HepG2 (cell line): ENCODE data around the gene SIK3. TPM values are rescaled to one million over a fixed set of nuclear protein-coding genes. Genes with fewer than 3 reads are reported as not detected.

Experiments
- CEBPZ ChIP-seq: IDR thresholded peaks from 2 replicates; pipeline ENCODE4 v1.6.1; 2012; ENCODE audit warnings: low read length, improper control_type of control experiment
- CHCHD3 ChIP-seq: sonication (generic); formaldehyde crosslinking; IDR thresholded peaks from 2 replicates; pipeline ENCODE4 v1.8.0; 2022; ENCODE audit warnings: mild to moderate bottlenecking, missing genetic modification reagents, moderate library complexity
- CHD2 ChIP-seq: IDR thresholded peaks from 2 replicates; pipeline ENCODE4 v1.6.1; 2011; ENCODE audit warnings: low read depth, low read length, improper control_type of control experiment
- E2F1 ChIP-seq: sonication (generic); formaldehyde crosslinking; IDR thresholded peaks from 2 replicates; pipeline ENCODE4 v1.5.0; 2020; ENCODE audit warnings: missing genetic modification reagents
- KDM5B ChIP-seq: sonication (generic); formaldehyde crosslinking; IDR thresholded peaks from 2 replicates; pipeline ENCODE4 v1.4.0; 2020; ENCODE audit warnings: missing genetic modification reagents, mild to moderate bottlenecking, borderline replicate concordance
- MAF1 ChIP-seq: sonication (generic); formaldehyde crosslinking; IDR thresholded peaks from 2 replicates; pipeline ENCODE4 v1.5.0; 2020; ENCODE audit warnings: missing genetic modification reagents, borderline replicate concordance
- MAFF ChIP-seq: IDR thresholded peaks from 2 replicates; pipeline ENCODE4 v1.6.1; 2011; ENCODE audit warnings: low read depth, low read length, improper control_type of control experiment
- NFIC ChIP-seq: IDR thresholded peaks from 2 replicates; pipeline ENCODE4 v1.6.1; 2012; ENCODE audit warnings: mild to moderate bottlenecking, low read length, inconsistent platforms
- PHF21A ChIP-seq: sonication (generic); formaldehyde crosslinking; IDR thresholded peaks from 2 replicates; pipeline ENCODE4 v1.5.0; 2020; ENCODE audit warnings: mild to moderate bottlenecking, missing genetic modification reagents
- PHF5A ChIP-seq: IDR thresholded peaks from one replicate; pipeline ENCODE4 v1.6.1; 2018; ENCODE audit warnings: low read depth, missing genetic modification reagents; ENCODE audit not compliant: unreplicated experiment
- POLR2AphosphoS2 ChIP-seq: IDR thresholded peaks from 2 replicates; pipeline ENCODE4 v1.6.1; 2011; ENCODE audit warnings: low read depth, low read length, improper control_type of control experiment
- RARG ChIP-seq: sonication (generic); formaldehyde crosslinking; IDR thresholded peaks from 2 replicates; pipeline ENCODE4 v1.4.0; 2020; ENCODE audit warnings: low read depth, mild to moderate bottlenecking, missing genetic modification reagents
- RFX5 ChIP-seq: IDR thresholded peaks from 2 replicates; pipeline ENCODE4 v1.6.1; 2011; ENCODE audit warnings: low read depth, low read length, improper control_type of control experiment
- TBX2 ChIP-seq: sonication (generic); formaldehyde crosslinking; IDR thresholded peaks from 2 replicates; pipeline ENCODE4 v1.5.0; 2020; ENCODE audit warnings: missing genetic modification reagents, mild to moderate bottlenecking, borderline replicate concordance
- TGIF2 ChIP-seq: IDR thresholded peaks from 2 replicates; pipeline ENCODE4 v1.6.1; 2016; ENCODE audit warnings: control low read depth, missing compliant biosample characterization
- ZBTB44 ChIP-seq: sonication (generic); formaldehyde crosslinking; IDR thresholded peaks from 2 replicates; pipeline ENCODE4 v1.4.0; 2020; ENCODE audit warnings: missing genetic modification reagents
- ZFX ChIP-seq: sonication (generic); formaldehyde crosslinking; IDR thresholded peaks from 2 replicates; pipeline ENCODE4 v1.4.0; 2020; ENCODE audit warnings: mild to moderate bottlenecking, low read depth, missing genetic modification reagents, moderate library complexity
- ZMYM3 ChIP-seq: sonication (generic); formaldehyde crosslinking; IDR thresholded peaks from 2 replicates; pipeline ENCODE4 v1.5.1; 2020; ENCODE audit warnings: mild to moderate bottlenecking, missing genetic modification reagents
- ZNF124 ChIP-seq: sonication (generic); formaldehyde crosslinking; IDR thresholded peaks from 2 replicates; pipeline ENCODE4 v1.4.0; 2020; ENCODE audit warnings: missing genetic modification reagents
- ZNF263 ChIP-seq: sonication (generic); formaldehyde crosslinking; IDR thresholded peaks from 2 replicates; pipeline ENCODE4 v1.4.0; 2020; ENCODE audit warnings: missing genetic modification reagents
- ZNF446 ChIP-seq: sonication (generic); formaldehyde crosslinking; IDR thresholded peaks from 2 replicates; pipeline ENCODE4 v1.5.0; 2020; ENCODE audit warnings: mild to moderate bottlenecking, missing genetic modification reagents
- ZNF547 ChIP-seq: sonication (generic); formaldehyde crosslinking; IDR thresholded peaks from 2 replicates; pipeline ENCODE4 v1.5.1; 2020; ENCODE audit warnings: mild to moderate bottlenecking, missing genetic modification reagents
- ZNF572 ChIP-seq: sonication (generic); formaldehyde crosslinking; IDR thresholded peaks from 2 replicates; pipeline ENCODE4 v1.5.1; 2020; ENCODE audit warnings: mild to moderate bottlenecking, missing genetic modification reagents
- ZNF576 ChIP-seq: sonication (generic); formaldehyde crosslinking; IDR thresholded peaks from 2 replicates; pipeline ENCODE4 v1.4.0; 2020; ENCODE audit warnings: mild to moderate bottlenecking, missing genetic modification reagents
- ZNF777 ChIP-seq: sonication (generic); formaldehyde crosslinking; IDR thresholded peaks from 2 replicates; pipeline ENCODE4 v1.4.0; 2020; ENCODE audit warnings: missing genetic modification reagents
- ZNF850 ChIP-seq: sonication (generic); formaldehyde crosslinking; conservative IDR thresholded peaks from 2 replicates; pipeline ENCODE4 v1.9.0; 2021; ENCODE audit warnings: mild to moderate bottlenecking, missing genetic modification reagents
- polyA plus RNA-seq, 8 experiments: library from polyadenylated mRNA; depleted of rRNA in 3 of 8; stranded (reverse) in 7 of 8; unstranded in 1 of 8; fragments of >200 nt; fragmentation: Illumina TruSeq in 4 of 8; extraction: Trizol in 4 of 8; gene quantifications; 2 replicates each; pipeline versions ENCODE4 v1.2.1 to v1.2.3, GENCODE V29; 2011 to 2016; ENCODE audit warnings: low read depth in 4 of 8, missing spikeins in 1 of 8, mixed read lengths in 1 of 8; ENCODE audit not compliant: insufficient read depth in 1 of 8
- total RNA-seq, 5 experiments: library from RNA; depleted of rRNA; stranded (reverse); fragments of >200 nt; fragmentation: Illumina TruSeq; extraction: Trizol; gene quantifications; 2 replicates each; pipeline ENCODE4 v1.2.3, GENCODE V29; 2016; ENCODE audit warnings: low read depth in 1 of 5

The SIK3 gene
- total and polyA plus RNA-seq, 2 of the 13 experiments (the other 11 are each of a cell fraction or from before 2014, with no cell fraction given): 5.7 to 9.8 TPM

GRCh38 chr11:117143871-117144476 is 45.7 kb upstream of the SIK3 start, which contains the start of gene PAFAH1B2 (continued):
- TF ChIP-seq CEBPZ (no peak), PHF5A (CRISPR knock-in tag) (peak; percentile 63), POLR2AphosphoS2 (no peak), TBX2 (peak; percentile 83), CHCHD3 (CRISPR knock-in tag) (no peak), ZNF572 (CRISPR knock-in tag) (0 out of 2 replicates have a peak, but pooled peaks have one; percentile 72), ZNF124 (CRISPR knock-in tag) (peak; percentile 66; the same call in 1 of the 2 replicates), MAF1 (no peak; the same call in 1 of the 2 replicates), RFX5 (no peak), CHD2 (no peak; the same call in 1 of the 2 replicates), ZNF263 (CRISPR knock-in tag) (peak; percentile 83), TGIF2 (CRISPR knock-in tag) (peak; percentile 82), E2F1 (CRISPR knock-in tag) (no peak; the same call in 1 of the 2 replicates), ZNF777 (peak; percentile 85), PHF21A (CRISPR knock-in tag) (peak; percentile 55; the same call in 1 of the 2 replicates), MAFF (no peak), RARG (CRISPR knock-in tag) (peak; percentile 46; the same call in 1 of the 2 replicates), ZNF446 (CRISPR knock-in tag) (no peak; the same call in 1 of the 2 replicates), KDM5B (CRISPR knock-in tag) (peak; percentile 81; the same call in 1 of the 2 replicates), NFIC (no peak), ZBTB44 (CRISPR knock-in tag) (0 out of 2 replicates have a peak, but pooled peaks have one; percentile 81), ZNF850 (0 out of 2 replicates have a peak, but pooled peaks have one; percentile 48), ZNF576 (CRISPR knock-in tag) (0 out of 2 replicates have a peak, but pooled peaks have one; percentile 83), ZMYM3 (CRISPR knock-in tag) (0 out of 2 replicates have a peak, but pooled peaks have one; percentile 35), ZFX (CRISPR knock-in tag) (no peak; the same call in 1 of the 2 replicates), ZNF547 (CRISPR knock-in tag) (peak; percentile 70)
